HG03175 (cell line): ENCODE results near the gene CDIP1.
A peak's percentile ranks its signal among the peaks of the same experiment; 100 is the strongest.

Source experiments
- ATAC-seq: cut with Tn5 transposase; IDR thresholded peaks from one replicate; pipeline ENCODE4 v1.9.1; 2021; ENCODE audit warnings: mild to moderate bottlenecking, moderate library complexity; ENCODE audit not compliant: unreplicated experiment

The CDIP1 gene

DNA sequence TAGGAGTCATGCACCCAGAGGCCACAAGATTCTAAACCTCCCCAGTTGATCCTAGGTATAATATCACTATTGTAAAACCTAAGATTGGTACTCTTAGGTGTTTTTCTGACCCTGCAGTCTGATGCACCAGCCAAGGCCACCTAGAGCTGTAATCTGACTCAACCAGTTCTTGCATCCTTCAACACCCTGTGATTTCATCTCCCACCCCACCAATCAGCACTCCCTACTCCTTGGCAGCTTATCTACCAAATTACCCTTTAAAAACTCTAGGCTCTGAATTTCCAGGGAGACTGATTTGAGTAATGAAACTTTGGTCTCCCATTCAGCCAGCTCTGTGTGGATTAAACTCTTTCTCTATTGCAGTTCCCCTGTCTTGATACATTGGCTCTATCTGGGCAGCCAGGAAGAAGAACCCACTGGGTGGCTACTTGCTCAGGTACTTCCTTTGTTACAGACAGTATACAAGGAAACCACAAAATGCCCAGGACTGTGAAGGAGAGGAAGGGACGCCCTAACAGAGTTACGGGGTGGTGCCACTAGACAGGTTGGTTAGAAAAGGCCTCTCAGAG, 1.2 kb upstream of the CDIP1 start:
- ATAC-seq, result no peak

DNA sequence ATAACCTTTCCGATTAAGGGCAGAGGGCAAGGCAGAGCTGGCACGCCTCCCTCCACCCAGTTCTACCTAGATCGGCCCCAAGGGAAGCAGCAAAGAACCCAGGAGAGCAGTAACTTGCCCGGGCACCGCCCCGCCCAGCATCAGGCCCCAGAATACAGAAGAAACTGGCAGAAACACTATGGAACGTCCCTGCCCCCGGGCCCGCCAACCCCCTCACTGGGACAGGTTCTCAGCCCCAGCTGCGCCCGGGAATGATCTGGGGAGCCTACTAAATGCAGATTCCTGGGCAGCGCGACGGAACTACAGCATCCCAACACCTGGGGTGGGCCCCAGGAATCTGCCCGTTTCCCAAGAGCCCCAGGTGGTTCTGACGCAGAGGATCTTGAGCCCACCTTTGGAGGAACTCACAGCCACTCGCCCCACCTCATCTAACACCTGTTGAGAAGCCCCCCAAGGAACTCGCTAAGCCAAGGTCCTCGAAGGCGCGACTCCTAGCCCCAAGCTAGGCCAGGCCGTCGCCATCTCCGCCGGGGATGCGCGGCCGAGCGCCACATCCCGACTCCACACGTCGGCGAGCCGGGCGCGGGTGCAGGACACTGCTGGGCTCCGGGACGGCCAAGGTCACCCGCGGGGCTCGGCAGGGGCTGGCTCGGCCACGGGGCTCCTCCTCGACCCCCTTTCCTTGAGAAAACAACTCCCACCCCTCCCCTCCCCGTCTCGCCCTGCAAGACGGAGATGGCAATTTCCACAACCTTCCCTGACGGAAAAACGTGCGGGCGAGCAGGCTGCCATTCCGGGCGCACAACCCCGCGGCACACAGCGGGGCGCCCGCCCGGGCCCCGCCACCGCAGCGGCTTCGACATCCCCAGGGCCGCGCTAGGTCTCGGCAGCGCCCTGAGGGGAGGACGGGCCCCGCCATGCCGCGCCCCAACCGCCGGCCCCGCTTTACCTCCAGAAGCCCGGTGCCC, 913 bp downstream of the CDIP1 start:
- peak; percentile 24 for ATAC-seq

GRCh38 chr16:4536391-4537106, 2.0 kb downstream of the CDIP1 start:
- no peak for ATAC-seq

DNA sequence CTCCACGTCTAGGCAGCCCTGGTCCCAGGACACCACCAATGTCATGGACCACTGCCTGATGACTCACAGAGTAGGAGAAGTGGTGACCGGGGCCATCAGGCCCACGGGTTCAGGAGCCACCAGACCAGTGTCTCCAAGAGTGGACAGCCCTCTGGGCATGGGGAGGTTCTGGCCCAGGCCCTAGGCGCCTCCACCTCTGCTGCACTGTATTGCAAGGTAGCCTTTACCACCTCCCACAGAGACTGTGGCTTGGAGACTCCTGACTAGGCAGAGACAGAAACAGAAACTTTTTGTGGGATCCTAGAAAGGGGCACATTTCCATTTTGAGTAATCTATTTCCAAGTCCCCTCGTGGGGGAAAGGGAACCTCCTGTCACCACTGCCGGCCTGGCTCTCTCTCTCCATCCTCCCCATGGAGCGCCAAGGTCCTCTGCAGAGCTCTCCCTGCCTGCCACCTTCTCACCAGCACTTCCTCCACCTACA, 2.9 kb downstream of the CDIP1 start:
- no peak for ATAC-seq

GRCh38 chr16:4534151-4534790, 4.3 kb downstream of the CDIP1 start:
- no peak for ATAC-seq

GRCh38 chr16:4533490-4533889, 5.1 kb downstream of the CDIP1 start:
- no peak for ATAC-seq

- no peak for ATAC-seq
Measured at GRCh38 chr16:4532238-4532637, 6.3 kb downstream of the CDIP1 start.

DNA sequence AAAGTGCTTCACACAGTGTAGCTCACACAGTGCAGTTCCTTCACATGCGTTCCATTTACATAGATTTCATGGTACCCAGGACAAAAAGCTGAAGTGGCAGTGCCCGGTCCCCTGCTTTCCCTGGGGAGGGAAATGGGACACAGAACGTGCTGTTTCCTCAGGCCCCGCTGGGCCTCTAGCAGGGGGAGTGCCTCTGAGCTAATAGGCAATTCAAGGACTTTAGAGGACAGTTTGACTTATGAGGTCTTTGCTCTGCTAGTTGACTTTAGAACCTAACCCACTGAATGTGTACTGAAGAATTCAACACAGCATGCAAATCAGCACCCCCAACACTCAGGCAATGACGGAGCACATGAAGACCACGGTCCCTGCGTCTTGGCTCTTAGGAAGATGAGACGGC, 6.8 kb downstream of the CDIP1 start:
- ATAC-seq, result no peak

DNA sequence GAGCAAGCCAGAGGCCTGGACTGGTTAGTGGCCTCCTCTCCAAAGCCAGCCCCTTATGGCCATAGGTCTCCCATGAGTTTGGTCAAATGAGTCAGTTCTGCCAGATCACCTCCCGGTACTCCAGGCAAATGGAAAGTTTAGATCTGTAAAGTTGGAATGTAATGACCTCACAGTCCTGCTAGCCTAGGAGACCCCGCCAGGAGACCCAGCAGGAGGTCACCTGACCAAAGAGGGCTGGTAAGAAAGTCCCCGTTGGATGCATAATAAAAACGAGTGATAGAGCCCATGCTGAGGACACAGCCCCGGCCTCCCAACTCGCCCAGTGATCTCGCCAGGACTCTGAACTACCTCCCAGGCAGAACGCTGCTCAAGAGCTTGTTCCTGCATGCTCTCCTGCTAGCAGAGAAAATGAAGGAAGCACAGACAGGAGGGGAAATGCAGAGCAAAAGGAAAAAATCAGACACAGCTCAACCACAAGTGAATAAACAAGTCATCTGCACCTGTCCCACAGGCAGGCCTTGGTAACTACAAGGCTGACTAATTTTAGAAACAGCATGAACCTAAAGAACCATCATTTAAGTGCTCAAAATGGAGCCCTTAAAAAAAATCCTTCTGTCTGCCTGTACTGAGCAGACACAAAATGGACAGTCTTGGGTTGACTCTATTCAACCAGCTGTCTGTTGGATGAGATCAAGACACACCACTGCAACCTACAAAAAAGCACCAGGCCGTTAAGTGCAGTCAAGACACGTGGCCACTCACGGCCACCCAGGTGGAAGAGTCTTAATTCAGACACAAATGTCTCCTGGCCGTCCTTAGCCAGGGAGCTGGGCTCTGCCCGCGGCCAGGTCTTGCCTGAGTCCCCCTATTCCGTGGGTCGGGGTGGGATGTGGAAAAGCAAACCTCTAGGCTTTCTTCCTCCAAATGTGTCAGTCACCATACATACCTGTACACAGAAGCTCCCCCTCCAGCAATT, 9.2 kb downstream of the CDIP1 start:
- no peak for ATAC-seq

GRCh38 chr16:4525634-4526277, 12.8 kb downstream of the CDIP1 start:
- ATAC-seq, result no peak

GRCh38 chr16:4525069-4525468, 13.5 kb downstream of the CDIP1 start:
- ATAC-seq, result no peak

GRCh38 chr16:4524571-4524970, 14.0 kb downstream of the CDIP1 start:
- no peak for ATAC-seq

GRCh38 chr16:4523686-4524085, 14.9 kb downstream of the CDIP1 start:
- no peak for ATAC-seq

- ATAC-seq, result no peak
Measured at GRCh38 chr16:4522051-4522581, 16.5 kb downstream of the CDIP1 start.

DNA sequence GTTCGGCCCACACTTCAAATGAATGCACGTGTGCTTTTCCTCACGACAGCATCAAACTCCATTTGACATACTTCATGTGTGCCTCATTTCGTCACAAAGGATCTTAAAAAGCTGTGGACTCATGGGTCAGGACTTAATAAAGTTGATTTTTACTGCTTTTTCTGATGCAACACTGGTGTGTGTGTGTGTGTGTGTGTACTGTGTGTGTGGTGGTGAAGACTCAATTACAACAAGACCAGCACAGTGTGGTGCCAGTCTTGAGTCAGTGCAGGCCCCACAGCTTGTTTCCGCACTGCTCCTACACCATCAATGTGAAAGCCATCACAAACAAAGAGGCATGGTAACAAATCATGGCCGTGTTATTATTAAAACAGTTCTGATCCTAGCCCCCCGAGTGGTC, 17.7 kb downstream of the CDIP1 start:
- ATAC-seq, result no peak

DNA sequence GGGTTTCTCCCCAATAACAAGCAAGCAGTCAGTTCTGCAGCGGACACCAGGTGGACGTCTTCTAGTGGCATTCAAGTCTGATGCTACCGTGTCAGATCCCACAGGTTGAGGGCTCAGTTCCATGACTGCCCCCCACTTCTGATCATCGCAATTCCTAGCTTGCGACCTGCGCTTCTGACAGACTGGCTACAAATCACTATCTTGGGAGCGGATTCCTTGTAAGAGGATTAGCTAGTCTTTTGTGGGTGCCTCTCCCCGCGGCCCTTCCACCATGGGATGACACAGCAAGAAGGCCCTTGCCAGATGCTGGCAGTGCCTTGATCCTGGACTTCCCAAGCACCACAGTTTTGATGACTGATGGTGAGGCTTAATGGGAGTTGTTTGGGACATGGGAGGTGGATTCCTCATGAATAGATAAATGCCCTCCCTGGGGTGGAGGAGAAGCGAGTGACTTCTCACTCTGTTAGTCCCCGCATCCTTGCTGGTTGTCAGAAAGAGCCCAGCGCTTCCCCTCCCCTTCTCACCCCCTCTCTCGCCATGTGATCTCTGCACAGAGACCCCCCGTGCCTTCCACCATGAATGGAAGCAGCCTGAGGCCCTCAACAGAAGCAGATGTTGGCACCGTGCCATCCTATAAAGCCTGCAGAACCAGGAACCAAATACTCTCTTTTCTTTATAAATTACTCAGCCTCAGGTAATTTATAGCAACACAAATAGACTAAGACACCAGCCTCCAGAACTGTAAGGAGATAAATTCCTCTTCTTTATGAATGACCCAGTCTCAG, 19.1 kb downstream of the CDIP1 start:
- ATAC-seq, result no peak

GRCh38 chr16:4517812-4518680, 20.5 kb downstream of the CDIP1 start:
- ATAC-seq, result no peak
